VCaP (cell line): ENCODE measurements around the gene XPNPEP1.

Experiments used
- H3K27ac ChIP-seq: fragments of 450-650 bp; 2 replicates; pipeline ENCODE4 v1.5.1; 2017
- CTCF ChIP-seq: fragments of 450-650 bp; conservative IDR thresholded peaks from 2 replicates; pipeline ENCODE4 v1.5.1; 2017; ENCODE audit warnings: mild to moderate bottlenecking, moderate library complexity

XPNPEP1 gene

DNA sequence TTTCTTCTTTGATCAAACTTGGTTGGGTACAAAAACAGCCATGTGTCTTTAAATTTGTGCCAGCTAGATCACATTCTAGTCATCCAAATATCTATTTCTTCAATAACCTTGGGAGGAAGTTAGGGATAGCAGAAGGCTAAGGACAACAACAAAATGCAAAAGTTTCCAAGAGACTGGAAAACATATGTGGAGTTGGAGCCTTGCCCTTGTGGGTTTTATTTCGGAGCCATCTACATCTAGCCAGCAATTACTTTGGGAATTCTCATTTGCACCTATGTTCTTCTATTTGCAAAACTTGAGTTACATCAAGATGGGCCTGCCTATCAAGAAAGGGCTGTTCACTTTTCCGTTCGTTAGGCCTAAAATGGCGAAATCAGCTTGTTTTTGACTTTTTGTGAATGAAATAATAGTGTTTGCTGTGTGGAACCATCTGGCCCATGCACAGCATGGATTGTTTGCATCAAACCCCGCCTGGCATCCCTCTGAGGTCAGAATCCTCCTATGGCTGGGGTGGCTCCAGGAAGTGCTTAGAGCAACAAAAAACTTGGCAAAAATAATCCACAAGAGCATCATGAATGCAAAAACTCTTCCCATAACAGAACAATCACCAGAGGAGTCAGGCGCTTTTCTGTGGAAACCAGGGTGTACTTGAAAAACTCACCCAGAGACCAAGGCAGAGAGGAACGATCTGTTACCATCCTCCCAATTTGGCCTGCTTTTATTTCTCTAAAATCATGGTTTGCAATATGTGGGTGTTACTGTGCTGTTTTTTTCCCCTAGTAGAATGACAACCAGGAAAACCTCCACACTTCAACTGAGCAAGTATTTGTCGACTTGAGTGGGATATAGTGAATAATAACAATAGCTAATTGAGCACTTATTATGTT lies 36.2 kb upstream of the XPNPEP1 start:
- no peak for TF ChIP-seq CTCF
- no peak overlapping the region for H3K27ac ChIP-seq

- H3K27ac ChIP-seq = no peak overlapping the region
- TF ChIP-seq CTCF = no peak
Measured at GRCh38 chr10:109958059-109958458, 34.7 kb upstream of the XPNPEP1 start.

GRCh38 chr10:109957092-109957797 lies 33.9 kb upstream of the XPNPEP1 start:
- H3K27ac ChIP-seq = no peak overlapping the region
- no peak for TF ChIP-seq CTCF

DNA sequence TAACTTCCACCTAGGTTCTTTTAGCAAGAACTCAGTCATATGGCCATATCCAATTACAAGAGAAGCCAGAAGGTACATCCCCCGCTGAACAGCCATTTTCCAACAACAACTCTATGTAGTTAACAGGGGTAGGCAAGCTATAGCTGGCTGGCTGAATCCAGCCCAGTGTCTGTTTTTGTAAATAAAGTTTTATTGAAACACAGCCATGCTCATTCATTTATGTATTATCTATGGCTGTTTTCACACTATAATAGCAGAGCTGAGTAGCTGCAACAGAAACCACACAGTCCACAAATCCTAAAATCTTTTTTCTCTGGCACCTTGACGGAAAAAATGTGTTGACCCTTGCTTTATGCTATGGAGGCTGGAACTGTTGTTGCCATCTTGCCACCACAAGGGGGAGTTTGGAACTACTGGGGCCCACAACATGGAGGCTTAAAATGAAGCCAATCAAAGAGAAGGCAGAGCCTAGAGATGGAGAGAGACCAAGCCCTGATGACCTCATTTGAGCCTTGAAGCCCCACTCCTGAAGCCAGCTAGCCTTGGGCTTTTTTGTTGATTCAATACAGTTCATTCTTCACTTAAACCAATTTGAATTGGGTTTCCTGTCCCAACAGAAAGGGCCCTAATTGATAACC lies 33.3 kb upstream of the XPNPEP1 start:
- no peak overlapping the region for H3K27ac ChIP-seq
- peak; percentile 57; the same call in 1 of the 2 replicates for TF ChIP-seq CTCF

DNA sequence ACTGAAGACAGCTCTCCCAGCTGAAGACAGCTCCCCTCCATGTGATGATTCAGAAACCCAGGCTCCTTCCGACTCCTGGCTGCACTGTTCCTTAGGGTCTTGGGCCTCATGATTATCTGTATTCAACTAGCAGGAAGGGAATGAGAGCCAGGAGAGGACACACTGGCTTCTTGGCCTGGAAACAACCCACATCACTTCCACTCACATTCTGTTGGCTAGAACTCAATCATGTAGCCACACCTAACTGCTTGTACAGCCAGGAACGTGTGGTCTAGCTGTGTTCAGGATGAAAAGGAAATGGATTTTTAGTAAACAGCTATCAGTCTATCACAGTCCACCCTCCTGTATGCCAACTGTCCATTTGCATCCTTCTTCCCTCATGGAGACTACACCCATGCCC lies 30.5 kb upstream of the XPNPEP1 start:
- no peak for TF ChIP-seq CTCF
- H3K27ac ChIP-seq = no peak overlapping the region

DNA sequence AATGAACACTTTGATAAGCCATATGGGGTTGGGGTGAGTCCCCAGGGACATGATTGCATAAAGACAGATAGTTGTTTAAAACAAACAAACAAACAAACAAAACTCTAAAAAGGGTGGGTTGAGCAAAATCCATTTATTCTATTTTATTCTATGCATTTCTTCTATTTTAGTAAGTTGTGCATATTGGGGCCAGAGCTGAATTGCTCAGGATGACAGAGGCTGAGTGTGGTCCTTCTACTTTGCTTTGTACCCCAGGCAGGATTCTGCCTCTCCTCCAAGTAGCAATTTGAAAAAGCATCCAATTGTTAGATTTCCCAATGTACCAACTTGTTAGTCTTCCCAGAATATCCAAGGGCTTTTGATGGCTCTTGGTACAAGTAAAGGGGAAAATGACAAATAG lies 29.2 kb upstream of the XPNPEP1 start:
- no peak for TF ChIP-seq CTCF
- no peak overlapping the region for H3K27ac ChIP-seq
